22Rv1 (cell line): ENCODE results near the gene CXCR6.

ENCODE experiments used
- CTCF ChIP-seq: fragments of 450-650 bp; IDR thresholded peaks from 2 replicates; pipeline ENCODE4 v1.5.1; 2017; ENCODE audit warnings: mild to moderate bottlenecking
- ZFX ChIP-seq: fragments of 450-650 bp; IDR thresholded peaks from 2 replicates; pipeline ENCODE4 v1.6.1; 2017; ENCODE audit warnings: antibody characterized with exemption, borderline replicate concordance

- TF ChIP-seq CTCF (no peak), ZFX (no peak)
These were observed 37.1 kb downstream of the CXCR6 start for GRCh38 chr3:45980229-45980813.
